Endometrial microvascular endothelial cells (primary cell): ENCODE measurements around the gene OR13D1. TPM values are rescaled to one million over a fixed set of nuclear protein-coding genes. Genes with fewer than 3 reads are reported as not detected.
"Not testable (repeated sequence)": the region's sequence is repeated elsewhere in the genome, so short reads cannot be mapped to it uniquely, and the experiment has no call there.

Experiments
- in situ Hi-C: cut with HindIII; loops from 2 replicates; pipeline ENCODE4 v1.10.0; 2017; ENCODE audit warnings: low sequenced_read_pairs, low pct_unique_long_range_greater_than_20kb; ENCODE audit errors: inconsistent ontology term
- total RNA-seq: library from RNA; depleted of rRNA; stranded (reverse); fragments of >200 nt; gene quantifications from one replicate; pipeline ENCODE4 v1.2.3, GENCODE V29; 2015; ENCODE audit errors: inconsistent ontology term

The OR13D1 gene, protein sequence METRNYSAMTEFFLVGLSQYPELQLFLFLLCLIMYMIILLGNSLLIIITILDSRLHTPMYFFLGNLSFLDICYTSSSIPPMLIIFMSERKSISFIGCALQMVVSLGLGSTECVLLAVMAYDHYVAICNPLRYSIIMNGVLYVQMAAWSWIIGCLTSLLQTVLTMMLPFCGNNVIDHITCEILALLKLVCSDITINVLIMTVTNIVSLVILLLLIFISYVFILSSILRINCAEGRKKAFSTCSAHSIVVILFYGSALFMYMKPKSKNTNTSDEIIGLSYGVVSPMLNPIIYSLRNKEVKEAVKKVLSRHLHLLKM
- total RNA-seq: not detected

DNA sequence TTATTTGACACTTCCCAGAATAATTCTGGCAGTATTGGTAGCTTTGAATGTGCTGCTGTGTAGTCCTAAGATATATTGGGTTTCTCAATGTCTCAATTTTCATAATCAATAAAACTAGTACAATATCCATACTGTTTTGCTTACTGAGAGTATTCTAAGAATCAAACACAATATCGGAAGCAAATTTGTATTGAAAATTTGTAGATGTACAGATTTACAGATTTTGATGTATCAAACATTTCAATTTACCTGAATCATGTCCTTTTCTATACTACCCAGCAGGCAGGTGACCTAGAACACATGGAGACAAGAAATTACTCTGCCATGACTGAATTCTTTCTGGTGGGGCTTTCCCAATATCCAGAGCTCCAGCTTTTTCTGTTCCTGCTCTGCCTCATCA, at the start of gene OR13D1:
Gene OR13D1, plus strand, starts transcription at position 301 of the 400 bp plus-strand sequence. Its CDS starts 0 bp downstream, at position 301.
- in situ Hi-C loops: no loop called here

- in situ Hi-C loops: no loop called here
These were observed 35.7 kb upstream of the OR13D1 start for GRCh38 chr9:104658496-104659195.

DNA sequence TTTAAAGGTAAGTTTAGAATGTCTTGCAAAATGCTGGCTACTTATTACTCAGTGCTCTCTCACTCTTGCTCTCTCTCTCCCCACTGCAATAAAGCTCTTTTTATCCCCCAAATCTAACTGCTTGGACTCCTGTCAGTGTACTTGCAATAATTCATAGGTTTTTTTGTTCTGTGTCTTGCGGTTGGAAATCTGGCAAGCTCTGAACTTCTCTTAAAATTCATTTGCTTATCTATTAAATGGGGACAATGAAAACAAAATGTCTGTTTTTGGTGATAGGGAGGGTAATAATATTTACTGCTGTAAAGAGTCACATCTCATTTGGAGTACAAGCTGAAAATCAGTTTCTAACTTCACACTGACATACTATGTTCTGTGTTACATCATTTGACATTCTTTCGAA, 18.7 kb upstream of the OR13D1 start:
- in situ Hi-C loops: no loop called here

- in situ Hi-C loops: no loop called here
These were observed 11.7 kb upstream of the OR13D1 start for GRCh38 chr9:104682642-104683041.

DNA sequence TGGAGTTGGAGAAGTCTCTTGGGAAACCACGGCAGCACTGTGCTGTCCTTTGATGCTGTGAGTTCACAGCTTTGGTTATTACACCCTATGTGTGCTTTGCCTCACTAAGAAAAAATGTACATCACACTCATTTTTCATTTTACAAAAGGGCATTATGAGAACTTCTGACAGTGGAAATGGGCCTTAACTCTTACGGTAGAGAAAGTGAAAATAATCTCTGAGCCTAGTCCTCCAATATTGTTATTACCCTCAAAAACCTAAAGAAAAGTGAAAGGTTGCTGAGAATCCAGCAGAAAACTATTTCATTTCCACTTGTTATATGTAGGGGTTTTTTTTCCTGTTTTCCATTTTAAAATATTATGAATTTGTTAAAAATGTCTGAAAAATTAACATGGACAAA, 8.2 kb upstream of the OR13D1 start:
- in situ Hi-C loops: no loop called here

DNA sequence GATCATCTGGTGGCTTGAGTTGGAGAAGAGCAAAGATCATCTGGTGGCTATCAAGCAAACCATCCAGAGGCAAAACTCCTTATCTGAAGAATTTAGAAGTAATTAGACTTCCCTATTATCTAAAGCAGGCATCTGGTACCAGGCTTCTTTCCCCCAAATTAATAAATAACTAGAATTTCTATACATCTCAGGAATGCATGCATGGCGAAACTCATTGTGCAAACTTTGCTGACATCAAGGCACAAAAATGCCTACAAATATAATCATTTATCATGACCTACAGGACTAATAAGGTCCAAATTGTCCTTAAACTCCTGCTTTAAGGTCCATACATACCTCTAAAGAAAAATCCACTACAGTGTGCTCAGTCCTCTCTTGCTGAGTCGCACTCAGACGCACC, 6.0 kb downstream of the OR13D1 start:
- in situ Hi-C loops: no loop called here

DNA sequence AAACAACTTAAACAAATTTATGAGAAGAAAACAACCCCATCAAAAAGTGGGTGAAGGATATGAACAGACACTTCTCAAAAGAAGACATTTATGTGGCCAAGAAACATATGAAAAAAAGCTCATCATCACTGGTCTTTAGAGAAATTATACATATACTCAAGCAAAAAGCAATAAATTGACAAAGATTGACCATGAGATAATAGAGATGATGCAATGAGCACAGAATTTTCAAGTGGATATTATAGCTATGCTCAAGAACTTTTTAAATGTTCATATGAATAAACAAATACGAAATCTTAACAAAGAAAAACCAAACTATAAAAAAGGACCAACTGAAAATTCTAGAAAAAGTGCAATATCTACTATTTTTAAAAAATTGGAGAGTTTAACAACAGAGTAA, 14.4 kb downstream of the OR13D1 start:
- in situ Hi-C loops: not testable (repeated sequence)

DNA sequence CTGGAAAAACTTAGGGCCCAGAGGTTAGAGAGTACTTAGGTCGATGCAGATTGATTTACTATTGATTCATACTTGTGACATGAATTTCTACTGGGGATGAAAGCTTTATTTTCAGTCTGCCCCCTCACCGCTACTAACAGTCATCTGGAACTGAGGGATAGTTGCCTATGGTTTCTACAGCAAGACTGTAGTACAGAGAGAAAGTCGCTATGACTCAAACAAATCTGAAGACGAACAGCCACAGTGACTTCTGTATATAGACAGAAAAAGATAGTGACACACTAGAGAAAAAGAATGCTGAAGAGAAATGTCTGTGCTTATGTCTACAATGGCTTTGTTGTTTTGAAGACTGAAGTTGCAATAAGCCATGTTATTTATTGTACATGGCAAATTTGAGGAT, 17.3 kb downstream of the OR13D1 start:
- in situ Hi-C loops: no loop called here

DNA sequence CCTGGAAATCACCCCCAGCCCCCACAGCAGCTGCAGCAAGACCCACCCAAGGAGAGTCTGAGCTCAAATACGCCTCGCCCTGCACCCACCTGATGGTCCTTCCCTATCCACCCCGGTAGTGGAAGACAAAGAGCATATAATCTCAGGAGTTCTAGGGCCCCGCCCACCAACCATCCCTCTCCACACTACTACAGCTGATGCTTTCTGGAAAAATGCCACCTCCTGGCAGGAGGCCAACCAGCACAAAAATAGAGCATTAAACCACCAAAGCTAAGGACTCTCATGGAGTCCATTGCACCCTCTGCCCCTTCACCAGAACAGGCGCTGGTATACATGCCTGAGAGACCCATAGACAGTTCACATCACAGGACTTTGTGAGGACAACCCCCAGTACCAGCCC, 30.7 kb downstream of the OR13D1 start:
- in situ Hi-C loops: no loop called here

GRCh38 chr9:104738452-104738851, 44.1 kb downstream of the OR13D1 start:
- in situ Hi-C loops: no loop called here

GRCh38 chr9:104740621-104741020, 46.3 kb downstream of the OR13D1 start:
- in situ Hi-C loops: no loop called here

GRCh38 chr9:104743376-104743985, 49.2 kb downstream of the OR13D1 start:
- in situ Hi-C loops: no loop called here

Other genes starting within 250 kb of the OR13D1 start
- gene OR13F1, start 190.3 kb upstream of the OR13D1 start, total RNA-seq: not detected
- gene OR13C4, start 167.3 kb upstream of the OR13D1 start, total RNA-seq: not detected
- gene OR13C3, start 157.7 kb upstream of the OR13D1 start, total RNA-seq: not detected
- gene OR13C8, start 125.3 kb upstream of the OR13D1 start, total RNA-seq: not detected
- not detected for gene OR13C5, start 95.1 kb upstream of the OR13D1 start, total RNA-seq
- gene OR13C2, start 88.9 kb upstream of the OR13D1 start, total RNA-seq: not detected
- not detected for gene OR13C9, start 76.3 kb upstream of the OR13D1 start, total RNA-seq
- gene NIPSNAP3A, start 53.2 kb downstream of the OR13D1 start, total RNA-seq: 68.4 TPM
- gene NIPSNAP3B, start 69.6 kb downstream of the OR13D1 start, total RNA-seq: 0.37 TPM
- gene ABCA1, start 233.6 kb downstream of the OR13D1 start, total RNA-seq: 1.3 TPM